ENCODE results near the gene TBC1D23. TPM values are rescaled to one million over a fixed set of nuclear protein-coding genes. Genes with fewer than 3 reads are reported as not detected.

The TBC1D23 gene
- total and polyA plus RNA-seq, 2 experiments from 2014 or later = 22.4 to 34.4 TPM

- peaks cover 16% of the 10 kb centered on the region; the same call in 2 of the 3 replicates for H3K36me3 Mint-ChIP-seq (ENCODE audit: low read depth)
- H3K4me1 ChIP-seq (ENCODE audit: insufficient read depth) = no peaks in the 10 kb centered on the region
- H3K27me3 ChIP-seq (ENCODE audit: insufficient read depth) = no peaks in the 10 kb centered on the region
- no peak overlapping the region for H3K27ac Mint-ChIP-seq
- no peaks in the 10 kb centered on the region for H3K4me1 Mint-ChIP-seq
- H3K4me2 ChIP-seq = no peak overlapping the region
- no peaks in the 10 kb centered on the region for H3K27me3 Mint-ChIP-seq (ENCODE audit: insufficient read depth, low read depth, poor library complexity)
- no peaks in the 10 kb centered on the region for H4K20me1 ChIP-seq (replicated peaks; ENCODE audit: insufficient read depth)
- H3K9me3 Mint-ChIP-seq = peaks cover 11% of the 10 kb centered on the region; the same call in 2 of the 3 replicates
- no peaks in the 10 kb centered on the region for H3K79me2 ChIP-seq (replicated peaks; ENCODE audit: insufficient read depth)
- H3F3A ChIP-seq (replicated peaks; ENCODE audit: low read depth) = no peaks in the 10 kb centered on the region
- H3K27ac ChIP-seq (ENCODE audit: low read depth) = no peak overlapping the region
- H3K4me3 ChIP-seq = no peak overlapping the region
- no peak for ATAC-seq
- H2AFZ ChIP-seq = no peak overlapping the region
- H3K4me3 Mint-ChIP-seq = no peak overlapping the region
- no peak for DNase-seq (ENCODE audit: low spot score)
- no peaks in the 10 kb centered on the region for H3K9me2 ChIP-seq (ENCODE audit: insufficient read depth)
- TF ChIP-seq EZH2phosphoT487 (IDR thresholded peaks at IDR 0.05; ENCODE audit: unreplicated experiment) = no peak
- no peak for TF ChIP-seq JUNB (IDR thresholded peaks at IDR 0.05; ENCODE audit: unreplicated experiment)
- no peak for TF ChIP-seq ZNF462 (CRISPR knock-in tag; IDR thresholded peaks at IDR 0.05)
- TF ChIP-seq STAT1 (IDR thresholded peaks at IDR 0.05; ENCODE audit: unreplicated experiment) = no peak
- TF ChIP-seq EZH2 (IDR thresholded peaks at IDR 0.05; ENCODE audit: low read depth, unreplicated experiment) = no peak
- no peak for TF ChIP-seq REST (IDR thresholded peaks at IDR 0.05; ENCODE audit: unreplicated experiment)
- TF ChIP-seq ZNF114 (CRISPR knock-in tag; IDR thresholded peaks at IDR 0.05) = no peak
- TF ChIP-seq CTCF (conservative IDR thresholded peaks at IDR 0.05; ENCODE audit: low read depth in 2 of 2) = no peak
- TF ChIP-seq ZNF331 (CRISPR knock-in tag; IDR thresholded peaks at IDR 0.05; ENCODE audit: low read depth) = no peak
- no peak for TF ChIP-seq POLR2AphosphoS5 (IDR thresholded peaks at IDR 0.05; ENCODE audit: low read depth)
- no peak for TF ChIP-seq ETS1 (IDR thresholded peaks at IDR 0.05)
- no peak for TF ChIP-seq NANOG (IDR thresholded peaks at IDR 0.05; ENCODE audit: borderline replicate concordance)
- TF ChIP-seq CREB1 (CRISPR knock-in tag; IDR thresholded peaks at IDR 0.05; ENCODE audit: low read depth) = no peak
- H3K36me3 ChIP-seq (ENCODE audit: insufficient read depth) = no peaks in the 10 kb centered on the region
These were observed 65.0 kb downstream of the TBC1D23 start for GRCh38 chr3:100325827-100326226.

All from GM23338 (cell line).